WERI-Rb-1 (cell line): ENCODE results near the gene TRIB2.

ENCODE experiments used
- DNase-seq: peaks from one replicate; pipeline ENCODE4 v3.0.0-alpha.2; 2020
- H3K27ac ChIP-seq: fragments of 250-450 bp; sonication (Bioruptor Pico); 2 replicates; pipeline ENCODE4 v1.5.1; 2020; ENCODE audit warnings: mild to moderate bottlenecking, moderate library complexity
- H3K27me3 ChIP-seq: fragments of 250-450 bp; sonication (Bioruptor Pico); 2 replicates; pipeline ENCODE4 v1.5.1; 2021; ENCODE audit warnings: mild to moderate bottlenecking, low read depth, moderate library complexity; ENCODE audit not compliant: insufficient read depth, severe bottlenecking
- H3K36me3 ChIP-seq: fragments of 250-450 bp; sonication (Bioruptor Pico); 2 replicates; pipeline ENCODE4 v1.5.1; 2020; ENCODE audit warnings: mild to moderate bottlenecking, moderate library complexity
- H3K4me3 ChIP-seq: 2 replicates; pipeline ENCODE4 v1.5.1; 2011; ENCODE audit warnings: low read depth, mild to moderate bottlenecking, control low read depth, low read length
- H3K9me3 ChIP-seq: fragments of 250-450 bp; sonication (Bioruptor Pico); 2 replicates; pipeline ENCODE4 v1.5.1; 2021; ENCODE audit warnings: mild to moderate bottlenecking, moderate library complexity; ENCODE audit not compliant: severe bottlenecking
- TF ChIP-seq, protein P1 (sequence below): IDR thresholded peaks from 2 replicates; pipeline ENCODE4 v1.5.1; 2011; ENCODE audit warnings: low read depth, mild to moderate bottlenecking, control low read depth, inconsistent platforms, low read length

TRIB2 gene

DNA sequence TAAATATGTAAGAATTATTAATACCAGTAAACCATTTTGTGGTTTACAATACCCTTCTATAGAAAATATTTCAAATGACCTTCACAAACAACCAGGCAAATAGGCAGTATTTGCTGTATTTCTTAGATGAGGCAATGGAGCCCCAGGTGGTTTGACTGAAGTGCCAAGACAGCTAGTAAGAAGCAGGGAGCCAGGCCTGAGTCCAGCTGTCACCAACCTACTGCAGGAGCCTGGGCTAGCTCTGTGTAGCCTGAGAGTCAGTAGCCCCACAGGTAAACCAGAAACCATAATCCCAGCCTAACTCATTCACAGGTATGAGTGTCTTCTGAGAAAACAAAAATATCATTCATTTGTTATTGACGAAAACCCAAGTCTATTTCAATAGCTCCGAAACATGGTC is 45.6 kb downstream of the TRIB2 start:
- Histone ChIP-seq H3K27me3 (no peaks in the 10 kb centered on the region), H3K27ac (no peak overlapping the region), H3K9me3 (no peaks in the 10 kb centered on the region), H3K4me3 (no peak overlapping the region), H3K36me3 (no peaks in the 10 kb centered on the region)
- TF ChIP-seq, protein P1, sequence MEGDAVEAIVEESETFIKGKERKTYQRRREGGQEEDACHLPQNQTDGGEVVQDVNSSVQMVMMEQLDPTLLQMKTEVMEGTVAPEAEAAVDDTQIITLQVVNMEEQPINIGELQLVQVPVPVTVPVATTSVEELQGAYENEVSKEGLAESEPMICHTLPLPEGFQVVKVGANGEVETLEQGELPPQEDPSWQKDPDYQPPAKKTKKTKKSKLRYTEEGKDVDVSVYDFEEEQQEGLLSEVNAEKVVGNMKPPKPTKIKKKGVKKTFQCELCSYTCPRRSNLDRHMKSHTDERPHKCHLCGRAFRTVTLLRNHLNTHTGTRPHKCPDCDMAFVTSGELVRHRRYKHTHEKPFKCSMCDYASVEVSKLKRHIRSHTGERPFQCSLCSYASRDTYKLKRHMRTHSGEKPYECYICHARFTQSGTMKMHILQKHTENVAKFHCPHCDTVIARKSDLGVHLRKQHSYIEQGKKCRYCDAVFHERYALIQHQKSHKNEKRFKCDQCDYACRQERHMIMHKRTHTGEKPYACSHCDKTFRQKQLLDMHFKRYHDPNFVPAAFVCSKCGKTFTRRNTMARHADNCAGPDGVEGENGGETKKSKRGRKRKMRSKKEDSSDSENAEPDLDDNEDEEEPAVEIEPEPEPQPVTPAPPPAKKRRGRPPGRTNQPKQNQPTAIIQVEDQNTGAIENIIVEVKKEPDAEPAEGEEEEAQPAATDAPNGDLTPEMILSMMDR: no peak
- DNase-seq: no peak

DNA sequence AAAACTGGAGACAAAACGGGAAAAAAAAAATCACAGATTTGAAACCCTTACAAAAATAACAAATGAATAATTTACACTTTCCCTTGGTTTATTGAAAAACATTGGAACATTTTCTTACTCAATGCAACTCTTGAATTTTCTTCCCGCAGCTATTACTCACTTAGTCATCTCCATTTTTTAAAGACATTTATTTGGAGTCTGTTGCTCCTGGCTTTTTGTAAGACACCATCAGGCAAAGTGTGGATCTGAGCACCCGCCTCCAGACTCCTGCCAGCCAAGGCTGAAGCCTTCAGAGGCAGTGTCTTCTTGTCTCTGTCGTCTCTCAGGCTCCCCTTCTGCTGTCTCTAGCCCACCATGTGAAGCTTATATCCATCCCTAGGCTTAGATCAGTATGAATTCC is 46.2 kb downstream of the TRIB2 start:
- Histone ChIP-seq H3K9me3 (no peaks in the 10 kb centered on the region), H3K27me3 (no peaks in the 10 kb centered on the region), H3K36me3 (no peaks in the 10 kb centered on the region), H3K4me3 (no peak overlapping the region), H3K27ac (no peak overlapping the region)
- no peak for DNase-seq
- TF ChIP-seq, protein P1: no peak

DNA sequence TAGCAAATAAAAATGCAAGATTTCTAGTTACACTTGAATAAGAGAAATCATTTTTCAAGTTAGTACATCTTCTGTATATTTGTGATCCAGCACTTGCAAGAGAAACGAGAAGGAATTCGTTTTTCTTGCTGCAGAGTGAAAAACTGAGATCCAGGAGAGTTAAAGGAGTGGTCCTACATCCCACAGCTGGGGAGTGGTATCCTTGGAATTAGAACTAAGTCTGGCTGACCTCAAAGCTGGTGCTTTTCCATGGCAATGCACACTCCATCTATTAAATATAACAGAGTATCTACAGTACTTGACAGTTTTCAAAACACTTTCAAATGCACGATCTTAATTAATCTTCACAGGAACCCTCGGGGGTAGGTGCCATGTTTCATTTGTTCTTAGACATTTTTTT is 46.8 kb downstream of the TRIB2 start:
- no peaks in the 10 kb centered on the region for H3K9me3 ChIP-seq
- TF ChIP-seq, protein P1: no peak
- no peak overlapping the region for H3K27ac ChIP-seq
- H3K27me3 ChIP-seq: no peaks in the 10 kb centered on the region
- no peak for DNase-seq
- no peak overlapping the region for H3K4me3 ChIP-seq
- no peaks in the 10 kb centered on the region for H3K36me3 ChIP-seq

DNA sequence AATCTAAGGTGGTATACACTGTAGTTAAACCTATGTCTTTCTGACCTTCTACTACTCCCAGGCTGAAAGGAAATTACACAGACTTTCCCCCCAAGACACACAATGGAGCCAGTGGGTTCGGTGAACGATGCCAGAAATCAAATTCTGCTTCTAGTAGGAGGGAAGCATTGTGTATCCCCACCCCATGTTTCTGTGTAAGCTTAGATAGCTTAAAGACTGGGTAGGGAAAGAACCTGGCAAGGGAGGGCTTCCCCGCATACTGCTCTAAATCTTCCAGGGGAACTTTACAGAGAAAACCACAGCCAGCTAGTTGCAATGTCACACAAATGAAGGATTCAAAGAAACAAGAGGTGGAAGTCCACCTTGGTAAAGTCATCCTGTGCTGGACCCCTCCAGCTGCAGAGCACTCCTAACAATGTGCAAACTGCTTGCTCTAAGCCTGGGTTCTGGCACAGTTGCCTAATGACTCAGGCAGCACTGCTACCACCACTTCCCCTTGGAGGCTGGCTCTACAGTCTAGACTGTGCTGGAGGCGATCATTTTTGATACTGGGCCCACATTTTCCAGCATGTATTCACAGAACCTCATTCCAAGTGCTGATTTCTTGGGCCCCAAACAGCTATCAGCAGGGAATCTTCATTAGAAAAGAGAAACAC is 47.5 kb downstream of the TRIB2 start:
- Histone ChIP-seq H3K36me3 (no peaks in the 10 kb centered on the region), H3K27ac (no peak overlapping the region), H3K27me3 (no peaks in the 10 kb centered on the region), H3K9me3 (no peaks in the 10 kb centered on the region), H3K4me3 (no peak overlapping the region)
- DNase-seq: no peak
- TF ChIP-seq, protein P1: no peak

DNA sequence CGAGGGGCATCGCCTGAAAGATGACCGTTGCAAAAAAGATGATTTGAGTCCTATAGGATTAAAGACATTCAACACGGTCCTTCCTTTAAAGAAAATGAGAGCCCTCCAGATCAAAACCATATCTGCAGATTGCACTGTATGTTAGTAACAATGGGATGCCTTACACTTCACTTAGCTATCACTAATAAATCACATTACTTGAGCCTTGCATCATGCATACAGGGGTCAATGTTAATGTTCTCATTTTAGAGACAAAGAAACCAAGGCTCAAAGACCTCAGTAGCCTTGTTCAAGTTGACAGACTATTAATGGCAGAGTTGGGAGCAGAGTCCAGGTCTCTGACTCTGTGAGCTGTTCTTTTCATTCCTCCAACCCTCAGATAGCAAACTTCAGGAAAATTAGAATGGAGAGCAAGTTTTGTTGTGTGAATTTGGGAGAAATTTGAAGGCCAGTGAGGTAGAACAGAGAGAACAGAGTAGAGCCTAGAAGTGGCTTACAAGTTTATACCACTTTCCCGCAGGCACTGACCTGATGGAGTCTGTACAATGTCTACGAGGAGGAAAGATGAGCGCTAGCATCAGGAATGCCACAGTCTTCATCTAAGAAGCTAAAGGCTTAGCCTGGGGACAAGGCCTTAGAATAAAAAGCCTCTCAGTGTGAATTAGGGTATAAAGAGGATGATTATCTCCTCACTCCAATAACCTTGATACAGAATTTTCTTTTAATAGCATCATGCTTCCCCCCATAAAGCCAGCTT is 48.3 kb downstream of the TRIB2 start:
- H3K36me3 ChIP-seq: no peaks in the 10 kb centered on the region
- H3K9me3 ChIP-seq: no peaks in the 10 kb centered on the region
- no peak overlapping the region for H3K27ac ChIP-seq
- no peak overlapping the region for H3K4me3 ChIP-seq
- no peak for DNase-seq
- TF ChIP-seq, protein P1: no peak
- no peaks in the 10 kb centered on the region for H3K27me3 ChIP-seq
